ENCODE measurements around the gene DVL1. TPM values are rescaled to one million over a fixed set of nuclear protein-coding genes. Genes with fewer than 3 reads are reported as not detected.

The DVL1 gene
- total and polyA plus RNA-seq, 2 of the 13 experiments (the other 11 are each of a cell fraction or from before 2014, with no cell fraction given), result 30.8 to 60.4 TPM

- TF ChIP-seq SMAD3 (CRISPR knock-in tag; IDR thresholded peaks at IDR 0.05) (no peak), ZFP82 (CRISPR knock-in tag; IDR thresholded peaks at IDR 0.05; ENCODE audit: borderline replicate concordance) (no peak), MYPOP (CRISPR knock-in tag; IDR thresholded peaks at IDR 0.05) (no peak), KDM5A (IDR thresholded peaks at IDR 0.05; ENCODE audit: borderline replicate concordance, low read length) (no peak), NKX3-1 (CRISPR knock-in tag; IDR thresholded peaks at IDR 0.05) (no peak), THYN1 (CRISPR knock-in tag; IDR thresholded peaks at IDR 0.05; ENCODE audit: borderline replicate concordance, low read depth) (no peak), BCLAF1 (IDR thresholded peaks at IDR 0.05) (no peak), EP300 (IDR thresholded peaks at IDR 0.05; ENCODE audit: low read depth in 2 of 2, low read length in 2 of 2) (no peak), EP300 (CRISPR knock-in tag; IDR thresholded peaks at IDR 0.05; ENCODE audit: borderline replicate concordance) (no peak), ZMYM4 (CRISPR knock-in tag; IDR thresholded peaks at IDR 0.05) (no peak), HNF1B (CRISPR knock-in tag; IDR thresholded peaks at IDR 0.05) (no peak), PBX3 (CRISPR knock-in tag; IDR thresholded peaks at IDR 0.05; ENCODE audit: borderline replicate concordance) (no peak), ZBTB46 (CRISPR knock-in tag; IDR thresholded peaks at IDR 0.05; ENCODE audit: borderline replicate concordance) (no peak), ZNF710 (CRISPR knock-in tag; IDR thresholded peaks at IDR 0.05; ENCODE audit: borderline replicate concordance) (no peak)
These were observed 3.2 kb downstream of the DVL1 start (continued) for GRCh38 chr1:1345860-1346500.

All from HepG2 (cell line).